A549 (cell line): ENCODE results near the gene JAML.

ENCODE experiments used
- CBX8 ChIP-seq: fragments of 200-600 bp; sonication (generic); IDR thresholded peaks from 2 replicates; pipeline ENCODE4 v1.6.1; 2016
- EP300 ChIP-seq, 2 experiments: fragments of >200 bp; sonication (Bioruptor Twin); formaldehyde crosslinking; IDR thresholded peaks; 2 replicates in 1 of 2; 3 replicates in 1 of 2; pipeline ENCODE4 v1.6.1; 2016 to 2017
- MYC ChIP-seq: IDR thresholded peaks from 2 replicates; pipeline ENCODE4 v1.6.1; 2012; ENCODE audit warnings: mild to moderate bottlenecking, inconsistent platforms, low read length, improper control_type of control experiment, borderline replicate concordance
- NR3C1 ChIP-seq: fragments of >200 bp; sonication (Bioruptor Twin); formaldehyde crosslinking; IDR thresholded peaks from 3 replicates; pipeline ENCODE4 v1.6.1; 2017
- POLR2A ChIP-seq: IDR thresholded peaks from 2 replicates; pipeline ENCODE4 v1.6.1; 2012; ENCODE audit warnings: mild to moderate bottlenecking, low read length
- POLR2AphosphoS2 ChIP-seq: conservative IDR thresholded peaks from 2 replicates; pipeline ENCODE4 v1.6.1; 2012; ENCODE audit warnings: low read length, improper control_type of control experiment, inconsistent platforms
- RAD21 ChIP-seq, 2 experiments: fragments of >200 bp in 1 of 2; sonication (Bioruptor Twin) in 1 of 2; formaldehyde crosslinking in 1 of 2; IDR thresholded peaks in 1 of 2; conservative IDR thresholded peaks in 1 of 2; 2 replicates in 1 of 2; 3 replicates in 1 of 2; pipeline ENCODE4 v1.6.1; 2012 to 2018; ENCODE audit warnings: inconsistent platforms in 1 of 2
- RARB ChIP-seq: fragments of 250-450 bp; sonication (Bioruptor Pico); IDR thresholded peaks from 2 replicates; pipeline ENCODE4 v1.8.0; 2021; ENCODE audit warnings: mild to moderate bottlenecking, moderate library complexity
- RFX5 ChIP-seq: fragments of 450-650 bp; IDR thresholded peaks from 2 replicates; pipeline ENCODE4 v1.7.1; 2014; ENCODE audit warnings: antibody characterized with exemption, mild to moderate bottlenecking, moderate library complexity
- TP53 ChIP-seq: fragments of 250-450 bp; sonication (Bioruptor Pico); IDR thresholded peaks from 2 replicates; pipeline ENCODE4 v1.5.0; 2021; ENCODE audit warnings: mild to moderate bottlenecking, moderate library complexity
- TF ChIP-seq, protein P1 (sequence below): fragments of >200 bp; sonication (Bioruptor Twin); formaldehyde crosslinking; IDR thresholded peaks from 3 replicates; pipeline ENCODE4 v1.5.1; 2016
- TF ChIP-seq, protein P2 (sequence below): fragments of 200-600 bp; sonication (generic); IDR thresholded peaks from 2 replicates; pipeline ENCODE4 v1.6.1; 2016; ENCODE audit warnings: antibody characterized with exemption, mild to moderate bottlenecking, moderate library complexity
- TF ChIP-seq, protein P3 (sequence below): fragments of 150-350 bp; IDR thresholded peaks from 2 replicates; pipeline ENCODE4 v1.6.1; 2014; ENCODE audit warnings: low read depth, mild to moderate bottlenecking, low read length
- TF ChIP-seq, protein P4 (sequence below): fragments of 450-650 bp; IDR thresholded peaks from 2 replicates; pipeline ENCODE4 v1.6.1; 2014; ENCODE audit warnings: antibody characterized with exemption

DNA sequence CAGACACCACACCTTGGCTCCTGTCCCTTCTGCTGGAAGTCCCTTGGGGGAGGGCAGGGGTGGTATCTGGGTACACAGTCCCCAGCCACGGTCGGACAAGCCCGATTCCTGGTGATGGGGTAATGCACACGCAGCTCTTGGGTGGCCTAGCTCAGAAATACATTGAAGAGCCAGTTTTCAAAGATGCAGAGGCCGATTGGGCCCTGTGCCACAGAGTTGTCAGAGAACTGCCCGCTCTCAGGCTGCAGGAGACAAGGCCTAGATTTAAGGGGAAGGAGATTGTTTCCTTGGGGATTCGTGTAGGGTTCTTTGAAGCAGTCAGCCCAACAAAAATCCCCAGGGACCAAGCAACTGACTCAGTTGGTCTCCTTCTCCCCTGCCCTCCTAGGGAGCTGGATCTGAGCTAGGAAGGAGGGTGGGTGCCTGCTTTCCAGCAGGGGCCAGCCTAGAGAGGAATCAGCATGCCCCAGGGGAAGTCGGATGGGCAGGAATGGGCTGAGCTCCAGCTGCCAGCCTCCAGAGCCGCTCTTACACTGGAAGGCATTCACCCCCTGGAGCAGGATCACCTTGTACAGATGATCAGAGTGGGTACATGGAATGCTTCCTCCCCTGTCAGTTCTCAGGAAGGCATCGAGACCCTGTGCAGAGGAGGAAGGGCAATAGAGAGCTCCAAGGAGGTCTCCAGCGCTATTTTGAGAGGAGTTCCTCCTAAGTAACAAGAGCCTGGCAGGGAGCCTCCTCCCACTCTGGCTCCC lies 68.9 kb downstream of the JAML start:
- TF ChIP-seq, protein P1, sequence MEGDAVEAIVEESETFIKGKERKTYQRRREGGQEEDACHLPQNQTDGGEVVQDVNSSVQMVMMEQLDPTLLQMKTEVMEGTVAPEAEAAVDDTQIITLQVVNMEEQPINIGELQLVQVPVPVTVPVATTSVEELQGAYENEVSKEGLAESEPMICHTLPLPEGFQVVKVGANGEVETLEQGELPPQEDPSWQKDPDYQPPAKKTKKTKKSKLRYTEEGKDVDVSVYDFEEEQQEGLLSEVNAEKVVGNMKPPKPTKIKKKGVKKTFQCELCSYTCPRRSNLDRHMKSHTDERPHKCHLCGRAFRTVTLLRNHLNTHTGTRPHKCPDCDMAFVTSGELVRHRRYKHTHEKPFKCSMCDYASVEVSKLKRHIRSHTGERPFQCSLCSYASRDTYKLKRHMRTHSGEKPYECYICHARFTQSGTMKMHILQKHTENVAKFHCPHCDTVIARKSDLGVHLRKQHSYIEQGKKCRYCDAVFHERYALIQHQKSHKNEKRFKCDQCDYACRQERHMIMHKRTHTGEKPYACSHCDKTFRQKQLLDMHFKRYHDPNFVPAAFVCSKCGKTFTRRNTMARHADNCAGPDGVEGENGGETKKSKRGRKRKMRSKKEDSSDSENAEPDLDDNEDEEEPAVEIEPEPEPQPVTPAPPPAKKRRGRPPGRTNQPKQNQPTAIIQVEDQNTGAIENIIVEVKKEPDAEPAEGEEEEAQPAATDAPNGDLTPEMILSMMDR = no peak
- TF ChIP-seq, protein P2, sequence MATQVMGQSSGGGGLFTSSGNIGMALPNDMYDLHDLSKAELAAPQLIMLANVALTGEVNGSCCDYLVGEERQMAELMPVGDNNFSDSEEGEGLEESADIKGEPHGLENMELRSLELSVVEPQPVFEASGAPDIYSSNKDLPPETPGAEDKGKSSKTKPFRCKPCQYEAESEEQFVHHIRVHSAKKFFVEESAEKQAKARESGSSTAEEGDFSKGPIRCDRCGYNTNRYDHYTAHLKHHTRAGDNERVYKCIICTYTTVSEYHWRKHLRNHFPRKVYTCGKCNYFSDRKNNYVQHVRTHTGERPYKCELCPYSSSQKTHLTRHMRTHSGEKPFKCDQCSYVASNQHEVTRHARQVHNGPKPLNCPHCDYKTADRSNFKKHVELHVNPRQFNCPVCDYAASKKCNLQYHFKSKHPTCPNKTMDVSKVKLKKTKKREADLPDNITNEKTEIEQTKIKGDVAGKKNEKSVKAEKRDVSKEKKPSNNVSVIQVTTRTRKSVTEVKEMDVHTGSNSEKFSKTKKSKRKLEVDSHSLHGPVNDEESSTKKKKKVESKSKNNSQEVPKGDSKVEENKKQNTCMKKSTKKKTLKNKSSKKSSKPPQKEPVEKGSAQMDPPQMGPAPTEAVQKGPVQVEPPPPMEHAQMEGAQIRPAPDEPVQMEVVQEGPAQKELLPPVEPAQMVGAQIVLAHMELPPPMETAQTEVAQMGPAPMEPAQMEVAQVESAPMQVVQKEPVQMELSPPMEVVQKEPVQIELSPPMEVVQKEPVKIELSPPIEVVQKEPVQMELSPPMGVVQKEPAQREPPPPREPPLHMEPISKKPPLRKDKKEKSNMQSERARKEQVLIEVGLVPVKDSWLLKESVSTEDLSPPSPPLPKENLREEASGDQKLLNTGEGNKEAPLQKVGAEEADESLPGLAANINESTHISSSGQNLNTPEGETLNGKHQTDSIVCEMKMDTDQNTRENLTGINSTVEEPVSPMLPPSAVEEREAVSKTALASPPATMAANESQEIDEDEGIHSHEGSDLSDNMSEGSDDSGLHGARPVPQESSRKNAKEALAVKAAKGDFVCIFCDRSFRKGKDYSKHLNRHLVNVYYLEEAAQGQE = no peak
- TF ChIP-seq, protein P3, sequence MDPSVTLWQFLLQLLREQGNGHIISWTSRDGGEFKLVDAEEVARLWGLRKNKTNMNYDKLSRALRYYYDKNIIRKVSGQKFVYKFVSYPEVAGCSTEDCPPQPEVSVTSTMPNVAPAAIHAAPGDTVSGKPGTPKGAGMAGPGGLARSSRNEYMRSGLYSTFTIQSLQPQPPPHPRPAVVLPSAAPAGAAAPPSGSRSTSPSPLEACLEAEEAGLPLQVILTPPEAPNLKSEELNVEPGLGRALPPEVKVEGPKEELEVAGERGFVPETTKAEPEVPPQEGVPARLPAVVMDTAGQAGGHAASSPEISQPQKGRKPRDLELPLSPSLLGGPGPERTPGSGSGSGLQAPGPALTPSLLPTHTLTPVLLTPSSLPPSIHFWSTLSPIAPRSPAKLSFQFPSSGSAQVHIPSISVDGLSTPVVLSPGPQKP = no peak
- no peak for TF ChIP-seq POLR2A
- no peak for TF ChIP-seq RAD21 (conservative IDR thresholded peaks at IDR 0.05 in 1 of 2, IDR thresholded peaks at IDR 0.05 in 1 of 2)
- TF ChIP-seq, protein P4, sequence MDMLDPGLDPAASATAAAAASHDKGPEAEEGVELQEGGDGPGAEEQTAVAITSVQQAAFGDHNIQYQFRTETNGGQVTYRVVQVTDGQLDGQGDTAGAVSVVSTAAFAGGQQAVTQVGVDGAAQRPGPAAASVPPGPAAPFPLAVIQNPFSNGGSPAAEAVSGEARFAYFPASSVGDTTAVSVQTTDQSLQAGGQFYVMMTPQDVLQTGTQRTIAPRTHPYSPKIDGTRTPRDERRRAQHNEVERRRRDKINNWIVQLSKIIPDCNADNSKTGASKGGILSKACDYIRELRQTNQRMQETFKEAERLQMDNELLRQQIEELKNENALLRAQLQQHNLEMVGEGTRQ = no peak
- TF ChIP-seq EP300 (IDR thresholded peaks at IDR 0.05) = no peak
- no peak for TF ChIP-seq NR3C1
- no peak for TF ChIP-seq TP53 (CRISPR knock-in tag)
- no peak for TF ChIP-seq POLR2AphosphoS2
- TF ChIP-seq RFX5 = no peak
- TF ChIP-seq RARB (CRISPR knock-in tag) = no peak
- TF ChIP-seq CBX8 = no peak
- TF ChIP-seq MYC = no peak
